ENCODE results near the gene RERG.

- TF ChIP-seq CTCF (conservative IDR thresholded peaks at IDR 0.05 in 1 of 2, IDR thresholded peaks at IDR 0.05 in 1 of 2; ENCODE audit: extremely low read depth in 1 of 2, insufficient read depth in 1 of 2, low read depth in 1 of 2, low read length in 2 of 2) (no peak), EZH2 (IDR thresholded peaks at IDR 0.05; ENCODE audit: borderline replicate concordance, low read length) (no peak)
Measured at GRCh38 chr12:15230137-15230536, 8.9 kb upstream of the RERG start.

All from mammary epithelial cell (primary cell).